ENCODE results near the gene ZNF330.

DNA sequence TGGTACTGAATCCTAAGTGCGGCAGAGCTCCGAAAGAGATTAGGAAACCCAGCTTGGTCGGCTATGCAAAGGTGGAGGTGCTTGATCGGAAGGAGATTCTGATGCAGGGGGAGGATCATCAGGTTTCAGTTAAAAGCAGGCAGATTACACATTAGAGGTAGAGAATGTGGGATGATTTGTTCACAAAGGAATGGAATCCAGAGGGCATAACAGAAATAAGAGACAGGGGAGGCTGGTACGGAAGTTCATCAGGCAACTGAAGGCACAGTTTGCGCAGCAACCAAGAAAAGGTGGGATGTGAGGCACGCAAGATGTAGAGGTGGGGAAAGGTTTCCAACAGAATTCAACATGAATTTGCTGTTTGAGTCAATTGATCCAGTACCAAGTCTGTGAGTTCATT is 424 bp upstream of the ZNF330 start:
- TF ChIP-seq, protein P1, sequence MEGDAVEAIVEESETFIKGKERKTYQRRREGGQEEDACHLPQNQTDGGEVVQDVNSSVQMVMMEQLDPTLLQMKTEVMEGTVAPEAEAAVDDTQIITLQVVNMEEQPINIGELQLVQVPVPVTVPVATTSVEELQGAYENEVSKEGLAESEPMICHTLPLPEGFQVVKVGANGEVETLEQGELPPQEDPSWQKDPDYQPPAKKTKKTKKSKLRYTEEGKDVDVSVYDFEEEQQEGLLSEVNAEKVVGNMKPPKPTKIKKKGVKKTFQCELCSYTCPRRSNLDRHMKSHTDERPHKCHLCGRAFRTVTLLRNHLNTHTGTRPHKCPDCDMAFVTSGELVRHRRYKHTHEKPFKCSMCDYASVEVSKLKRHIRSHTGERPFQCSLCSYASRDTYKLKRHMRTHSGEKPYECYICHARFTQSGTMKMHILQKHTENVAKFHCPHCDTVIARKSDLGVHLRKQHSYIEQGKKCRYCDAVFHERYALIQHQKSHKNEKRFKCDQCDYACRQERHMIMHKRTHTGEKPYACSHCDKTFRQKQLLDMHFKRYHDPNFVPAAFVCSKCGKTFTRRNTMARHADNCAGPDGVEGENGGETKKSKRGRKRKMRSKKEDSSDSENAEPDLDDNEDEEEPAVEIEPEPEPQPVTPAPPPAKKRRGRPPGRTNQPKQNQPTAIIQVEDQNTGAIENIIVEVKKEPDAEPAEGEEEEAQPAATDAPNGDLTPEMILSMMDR (IDR thresholded peaks at IDR 0.05) = no peak
- TF ChIP-seq, protein P2, sequence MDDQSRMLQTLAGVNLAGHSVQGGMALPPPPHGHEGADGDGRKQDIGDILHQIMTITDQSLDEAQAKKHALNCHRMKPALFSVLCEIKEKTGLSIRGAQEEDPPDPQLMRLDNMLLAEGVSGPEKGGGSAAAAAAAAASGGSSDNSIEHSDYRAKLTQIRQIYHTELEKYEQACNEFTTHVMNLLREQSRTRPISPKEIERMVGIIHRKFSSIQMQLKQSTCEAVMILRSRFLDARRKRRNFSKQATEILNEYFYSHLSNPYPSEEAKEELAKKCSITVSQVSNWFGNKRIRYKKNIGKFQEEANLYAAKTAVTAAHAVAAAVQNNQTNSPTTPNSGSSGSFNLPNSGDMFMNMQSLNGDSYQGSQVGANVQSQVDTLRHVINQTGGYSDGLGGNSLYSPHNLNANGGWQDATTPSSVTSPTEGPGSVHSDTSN (IDR thresholded peaks at IDR 0.05) = no peak
- no peak for TF ChIP-seq POLR2AphosphoS5 (IDR thresholded peaks at IDR 0.05; ENCODE audit: low read depth, low read length)
- no peak for TF ChIP-seq RFX5 (IDR thresholded peaks at IDR 0.05; ENCODE audit: low read length)
- no peak for TF ChIP-seq RXRA (IDR thresholded peaks at IDR 0.05; ENCODE audit: borderline replicate concordance, low read depth)
- no peak for TF ChIP-seq JUND (IDR thresholded peaks at IDR 0.05)
- TF ChIP-seq TAF1 (IDR thresholded peaks at IDR 0.05; ENCODE audit: borderline replicate concordance, low read depth, low read length) = no peak
- TF ChIP-seq NFIC (IDR thresholded peaks at IDR 0.05; ENCODE audit: borderline replicate concordance) = no peak
- TF ChIP-seq, protein P3, sequence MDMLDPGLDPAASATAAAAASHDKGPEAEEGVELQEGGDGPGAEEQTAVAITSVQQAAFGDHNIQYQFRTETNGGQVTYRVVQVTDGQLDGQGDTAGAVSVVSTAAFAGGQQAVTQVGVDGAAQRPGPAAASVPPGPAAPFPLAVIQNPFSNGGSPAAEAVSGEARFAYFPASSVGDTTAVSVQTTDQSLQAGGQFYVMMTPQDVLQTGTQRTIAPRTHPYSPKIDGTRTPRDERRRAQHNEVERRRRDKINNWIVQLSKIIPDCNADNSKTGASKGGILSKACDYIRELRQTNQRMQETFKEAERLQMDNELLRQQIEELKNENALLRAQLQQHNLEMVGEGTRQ (IDR thresholded peaks at IDR 0.05; ENCODE audit: borderline replicate concordance, low read depth, low read length) = no peak
- no peak for TF ChIP-seq MEF2A (IDR thresholded peaks at IDR 0.05; ENCODE audit: borderline replicate concordance, low read depth)
- TF ChIP-seq, protein P4, sequence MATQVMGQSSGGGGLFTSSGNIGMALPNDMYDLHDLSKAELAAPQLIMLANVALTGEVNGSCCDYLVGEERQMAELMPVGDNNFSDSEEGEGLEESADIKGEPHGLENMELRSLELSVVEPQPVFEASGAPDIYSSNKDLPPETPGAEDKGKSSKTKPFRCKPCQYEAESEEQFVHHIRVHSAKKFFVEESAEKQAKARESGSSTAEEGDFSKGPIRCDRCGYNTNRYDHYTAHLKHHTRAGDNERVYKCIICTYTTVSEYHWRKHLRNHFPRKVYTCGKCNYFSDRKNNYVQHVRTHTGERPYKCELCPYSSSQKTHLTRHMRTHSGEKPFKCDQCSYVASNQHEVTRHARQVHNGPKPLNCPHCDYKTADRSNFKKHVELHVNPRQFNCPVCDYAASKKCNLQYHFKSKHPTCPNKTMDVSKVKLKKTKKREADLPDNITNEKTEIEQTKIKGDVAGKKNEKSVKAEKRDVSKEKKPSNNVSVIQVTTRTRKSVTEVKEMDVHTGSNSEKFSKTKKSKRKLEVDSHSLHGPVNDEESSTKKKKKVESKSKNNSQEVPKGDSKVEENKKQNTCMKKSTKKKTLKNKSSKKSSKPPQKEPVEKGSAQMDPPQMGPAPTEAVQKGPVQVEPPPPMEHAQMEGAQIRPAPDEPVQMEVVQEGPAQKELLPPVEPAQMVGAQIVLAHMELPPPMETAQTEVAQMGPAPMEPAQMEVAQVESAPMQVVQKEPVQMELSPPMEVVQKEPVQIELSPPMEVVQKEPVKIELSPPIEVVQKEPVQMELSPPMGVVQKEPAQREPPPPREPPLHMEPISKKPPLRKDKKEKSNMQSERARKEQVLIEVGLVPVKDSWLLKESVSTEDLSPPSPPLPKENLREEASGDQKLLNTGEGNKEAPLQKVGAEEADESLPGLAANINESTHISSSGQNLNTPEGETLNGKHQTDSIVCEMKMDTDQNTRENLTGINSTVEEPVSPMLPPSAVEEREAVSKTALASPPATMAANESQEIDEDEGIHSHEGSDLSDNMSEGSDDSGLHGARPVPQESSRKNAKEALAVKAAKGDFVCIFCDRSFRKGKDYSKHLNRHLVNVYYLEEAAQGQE (IDR thresholded peaks at IDR 0.05; ENCODE audit: low read depth, low read length) = no peak
- TF ChIP-seq GABPA (IDR thresholded peaks at IDR 0.05; ENCODE audit: low read depth) = no peak
- TF ChIP-seq, protein P5, sequence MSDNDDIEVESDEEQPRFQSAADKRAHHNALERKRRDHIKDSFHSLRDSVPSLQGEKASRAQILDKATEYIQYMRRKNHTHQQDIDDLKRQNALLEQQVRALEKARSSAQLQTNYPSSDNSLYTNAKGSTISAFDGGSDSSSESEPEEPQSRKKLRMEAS (IDR thresholded peaks at IDR 0.05; ENCODE audit: low read depth) = no peak
